Transverse colon (tissue), 4 donors: ENCODE data around the gene FDXR.

Source experiments
- CTCF ChIP-seq, 5 experiments: fragments of 200-600 bp in 3 of 5; fragments of 450-650 bp in 2 of 5; sonication (generic) in 3 of 5; IDR thresholded peaks; 1 replicate in 2 of 5; 2 replicates in 3 of 5; pipeline ENCODE4 v1.5.1; 2016 to 2017; ENCODE audit warnings: antibody characterized with exemption in 5 of 5, inconsistent platforms in 3 of 5, mild to moderate bottlenecking in 2 of 5, moderate library complexity in 1 of 5
- EP300 ChIP-seq: sonication (generic); formaldehyde crosslinking; IDR thresholded peaks from one replicate; pipeline ENCODE4 v1.6.1; 2017; ENCODE audit warnings: antibody characterized with exemption, low read depth
- POLR2A ChIP-seq: fragments of 450-650 bp; IDR thresholded peaks from one replicate; pipeline ENCODE4 v1.6.1; 2016; ENCODE audit warnings: antibody characterized with exemption, mild to moderate bottlenecking, moderate library complexity
- POLR2AphosphoS5 ChIP-seq, 3 donors: sonication (generic); formaldehyde crosslinking; IDR thresholded peaks; one replicate each; pipeline ENCODE4 v1.6.1; 2016; ENCODE audit warnings: antibody characterized with exemption in 3 of 3

- TF ChIP-seq CTCF (IDR thresholded peaks at IDR 0.05): no peak
- TF ChIP-seq EP300: no peak
- TF ChIP-seq POLR2AphosphoS5 (IDR thresholded peaks at IDR 0.05): no peak
- no peak for TF ChIP-seq POLR2A
These were observed 19.8 kb downstream of the FDXR start for GRCh38 chr17:74853048-74853397.
